T-helper 1 cell treated with Interleukin-12 subunit alpha and Interleukin-12 subunit beta and Interleukin-4 antibody, amounts not matched to agents 30 μg/mL and 1 μg/mL, for 36 hours (primary cell): Measurements from ENCODE around the gene COPA.

Experiments
- H3K27ac Mint-ChIP-seq: one replicate; pipeline ENCODE4 v1.8.0; 2021; ENCODE audit warnings: mild to moderate bottlenecking, mixed read lengths
- H3K27me3 Mint-ChIP-seq: one replicate; pipeline ENCODE4 v1.8.0; 2021; ENCODE audit warnings: low read depth, mixed read lengths
- H3K36me3 Mint-ChIP-seq: one replicate; pipeline ENCODE4 v1.8.0; 2021; ENCODE audit warnings: low read depth, mixed read lengths
- H3K4me1 Mint-ChIP-seq: one replicate; pipeline ENCODE4 v1.8.0; 2021; ENCODE audit warnings: low read depth, mixed read lengths
- H3K4me3 Mint-ChIP-seq: one replicate; pipeline ENCODE4 v1.8.0; 2021; ENCODE audit warnings: mild to moderate bottlenecking, moderate library complexity, mixed read lengths
- H3K9me3 Mint-ChIP-seq: one replicate; pipeline ENCODE4 v1.8.0; 2021; ENCODE audit warnings: mixed read lengths

Gene COPA

DNA sequence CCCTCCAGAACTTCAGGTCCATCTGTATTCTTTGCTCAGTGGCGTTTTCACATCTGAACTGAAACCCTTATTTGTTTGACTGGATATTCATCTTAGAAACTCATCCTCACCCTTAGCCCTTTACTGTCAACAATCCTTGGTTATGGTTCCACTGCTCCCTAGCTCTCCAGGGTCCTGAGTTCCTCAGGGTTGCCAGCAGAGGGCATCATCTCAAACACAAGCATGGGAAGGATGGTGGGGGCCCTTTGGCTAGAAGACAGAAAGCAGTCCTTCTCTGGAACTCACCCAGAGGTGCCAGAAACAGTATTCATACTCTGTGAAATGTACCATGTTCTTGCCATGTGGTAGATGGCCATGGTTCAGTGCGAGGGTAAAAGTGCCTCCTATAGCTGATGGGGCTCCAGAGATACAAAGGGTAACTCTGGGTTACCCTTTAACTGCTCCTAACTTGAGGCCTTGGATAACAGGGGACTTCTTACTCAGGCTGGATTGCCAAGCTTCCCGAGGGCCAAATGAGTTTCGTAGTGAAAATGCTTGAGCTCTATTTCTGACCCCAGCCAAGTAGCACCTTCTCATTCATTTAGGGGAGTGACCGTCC is 11.4 kb upstream of the COPA start:
- H3K27me3 Mint-ChIP-seq = no peaks in the 10 kb centered on the region
- peaks cover 64% of the 10 kb centered on the region for H3K36me3 Mint-ChIP-seq
- no peak overlapping the region for H3K27ac Mint-ChIP-seq
- no peaks in the 10 kb centered on the region for H3K9me3 Mint-ChIP-seq
- H3K4me3 Mint-ChIP-seq = no peak overlapping the region
- H3K4me1 Mint-ChIP-seq = peaks cover 4% of the 10 kb centered on the region

DNA sequence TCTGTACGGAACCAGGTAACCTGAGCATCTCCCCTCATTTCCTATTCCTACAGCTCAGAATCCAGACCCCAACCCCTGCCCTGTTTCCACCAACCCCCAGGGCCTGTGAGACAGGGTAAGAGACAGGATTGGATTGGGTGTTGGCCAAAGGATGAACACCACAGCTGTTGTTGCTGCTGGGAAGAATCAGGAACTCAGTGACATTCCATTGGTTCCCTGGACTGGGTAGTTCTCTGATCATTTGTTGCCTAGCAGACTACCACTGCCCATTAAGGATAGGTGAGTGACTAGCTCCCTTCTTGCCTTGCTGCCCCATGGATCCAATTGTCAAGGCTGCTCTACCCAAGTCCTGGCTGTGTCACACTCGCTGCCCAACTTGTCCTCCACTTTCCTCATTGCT is 10.2 kb upstream of the COPA start:
- H3K4me3 Mint-ChIP-seq = no peak overlapping the region
- peaks cover 60% of the 10 kb centered on the region for H3K36me3 Mint-ChIP-seq
- no peak overlapping the region for H3K27ac Mint-ChIP-seq
- H3K27me3 Mint-ChIP-seq = no peaks in the 10 kb centered on the region
- no peaks in the 10 kb centered on the region for H3K9me3 Mint-ChIP-seq
- peaks cover 4% of the 10 kb centered on the region for H3K4me1 Mint-ChIP-seq

DNA sequence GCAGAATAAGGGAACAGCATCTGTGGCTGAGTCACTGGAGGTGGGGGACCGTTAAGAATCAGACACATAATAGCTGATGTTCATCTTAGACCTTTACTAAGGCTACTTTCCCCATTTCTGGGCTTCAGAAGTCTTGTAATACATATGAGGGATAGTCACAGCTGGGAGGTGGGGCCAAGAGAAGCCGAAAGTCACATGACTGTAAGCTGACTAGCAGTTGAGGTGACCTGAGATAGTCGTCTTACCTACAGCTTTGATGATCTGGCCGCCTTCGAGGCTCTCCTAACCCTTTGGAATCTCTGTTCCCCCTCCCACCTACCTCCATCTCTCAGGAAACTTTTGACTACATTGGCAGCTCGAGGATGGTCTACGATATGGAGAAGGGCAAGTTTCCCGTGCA is 9.5 kb upstream of the COPA start:
- peaks cover 57% of the 10 kb centered on the region for H3K36me3 Mint-ChIP-seq

DNA sequence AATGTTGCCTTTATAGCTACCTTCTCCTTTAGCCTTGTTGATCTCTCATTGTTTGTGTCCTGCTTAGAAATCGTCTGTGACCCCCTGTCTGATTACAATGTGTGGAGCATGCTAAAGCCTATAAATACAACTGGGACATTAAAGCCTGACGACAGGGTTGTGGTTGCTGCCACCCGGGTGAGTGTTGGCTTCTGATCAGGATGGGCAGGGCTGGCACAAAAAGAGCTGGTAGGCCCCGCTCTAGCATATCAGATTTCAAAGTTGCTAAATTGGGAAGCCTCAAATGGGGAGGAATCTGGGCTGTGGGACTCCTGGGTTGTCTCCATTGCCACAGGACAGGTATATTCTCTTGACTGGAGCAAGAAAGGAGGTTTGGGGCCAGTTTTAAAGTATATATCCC is 8.6 kb upstream of the COPA start:
- H3K36me3 Mint-ChIP-seq = peaks cover 58% of the 10 kb centered on the region
- H3K4me3 Mint-ChIP-seq = no peak overlapping the region
- peaks cover 10% of the 10 kb centered on the region for H3K4me1 Mint-ChIP-seq
- H3K27me3 Mint-ChIP-seq = no peaks in the 10 kb centered on the region
- H3K27ac Mint-ChIP-seq = no peak overlapping the region
- H3K9me3 Mint-ChIP-seq = no peaks in the 10 kb centered on the region

More for the DNA sequence above, 9.5 kb upstream of the COPA start:
- H3K27me3 Mint-ChIP-seq = no peaks in the 10 kb centered on the region
- H3K9me3 Mint-ChIP-seq = no peaks in the 10 kb centered on the region
- H3K27ac Mint-ChIP-seq = no peak overlapping the region
- no peak overlapping the region for H3K4me3 Mint-ChIP-seq
- peaks cover 4% of the 10 kb centered on the region for H3K4me1 Mint-ChIP-seq

DNA sequence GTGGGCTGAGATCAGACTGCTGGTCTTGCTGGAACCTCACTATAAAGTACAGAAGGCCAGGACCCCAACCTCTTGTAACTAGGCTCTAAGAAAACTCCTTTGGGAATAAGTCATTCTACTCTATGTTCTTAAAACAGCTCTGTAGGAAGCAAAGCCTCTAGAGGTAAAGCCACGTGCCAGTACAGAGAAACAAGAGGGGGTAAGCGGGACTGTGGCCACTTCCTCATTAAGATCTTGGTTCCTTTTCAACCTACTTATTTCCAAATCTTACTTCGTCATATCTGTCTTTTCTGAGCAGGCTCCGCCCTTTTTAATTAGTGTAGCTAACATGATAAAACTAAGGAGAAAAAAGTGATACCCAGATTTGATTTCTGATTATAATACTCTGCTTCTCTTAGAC is 3.9 kb upstream of the COPA start:
- H3K4me3 Mint-ChIP-seq = no peak overlapping the region
- peaks cover 26% of the 10 kb centered on the region for H3K4me1 Mint-ChIP-seq
- H3K27me3 Mint-ChIP-seq = no peaks in the 10 kb centered on the region
- H3K9me3 Mint-ChIP-seq = no peaks in the 10 kb centered on the region
- H3K36me3 Mint-ChIP-seq = peaks cover 44% of the 10 kb centered on the region
- H3K27ac Mint-ChIP-seq = no peak overlapping the region

DNA sequence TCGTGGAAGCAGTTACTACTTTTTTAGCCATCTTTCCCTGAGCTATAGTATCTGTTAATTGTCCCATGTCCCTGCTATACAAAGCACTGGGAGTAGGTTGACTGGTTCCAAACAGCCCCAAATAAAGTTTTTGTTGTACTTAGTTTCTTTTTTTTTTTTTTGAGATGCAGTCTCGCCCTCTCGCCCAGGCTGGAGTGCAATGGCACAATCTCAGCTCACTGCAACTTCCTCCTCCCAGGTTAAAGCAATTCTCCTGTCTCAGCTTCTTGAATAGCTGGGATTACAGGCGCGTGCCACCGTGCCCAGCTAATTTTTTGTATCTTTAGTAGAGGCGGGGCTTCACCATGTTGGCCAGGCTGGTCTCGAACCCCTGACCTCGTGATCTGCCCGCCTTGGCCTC is 3.4 kb upstream of the COPA start:
- H3K4me1 Mint-ChIP-seq = peaks cover 31% of the 10 kb centered on the region
- no peak overlapping the region for H3K27ac Mint-ChIP-seq
- no peak overlapping the region for H3K4me3 Mint-ChIP-seq

DNA sequence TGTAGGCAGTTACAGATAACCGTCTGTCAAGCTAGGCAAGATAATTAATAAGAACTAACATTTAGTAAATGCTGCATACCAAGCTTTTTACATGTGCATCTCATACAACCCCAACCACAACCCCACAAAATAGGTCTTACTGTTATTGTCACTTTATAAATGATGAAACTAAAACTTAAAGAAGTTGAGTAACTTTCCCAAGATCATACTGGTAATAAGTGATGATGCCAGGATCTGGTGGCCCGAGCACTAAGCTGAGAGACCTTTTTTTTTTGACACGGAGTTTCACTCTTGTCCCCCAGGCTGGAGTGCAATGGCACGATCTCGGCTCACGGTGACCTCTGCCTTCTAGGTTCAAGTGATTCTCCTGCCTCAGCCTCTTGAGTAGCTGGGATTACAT is 1.9 kb upstream of the COPA start:
- Mint-ChIP-seq H3K36me3 (peaks cover 36% of the 10 kb centered on the region), H3K4me1 (peaks cover 38% of the 10 kb centered on the region), H3K27me3 (no peaks in the 10 kb centered on the region), H3K4me3 (peak overlapping the region; percentile 100), H3K27ac (no peak overlapping the region), H3K9me3 (no peaks in the 10 kb centered on the region)

More for the DNA sequence above, 3.4 kb upstream of the COPA start:
- Mint-ChIP-seq H3K9me3 (no peaks in the 10 kb centered on the region), H3K36me3 (peaks cover 41% of the 10 kb centered on the region), H3K27me3 (no peaks in the 10 kb centered on the region)

DNA sequence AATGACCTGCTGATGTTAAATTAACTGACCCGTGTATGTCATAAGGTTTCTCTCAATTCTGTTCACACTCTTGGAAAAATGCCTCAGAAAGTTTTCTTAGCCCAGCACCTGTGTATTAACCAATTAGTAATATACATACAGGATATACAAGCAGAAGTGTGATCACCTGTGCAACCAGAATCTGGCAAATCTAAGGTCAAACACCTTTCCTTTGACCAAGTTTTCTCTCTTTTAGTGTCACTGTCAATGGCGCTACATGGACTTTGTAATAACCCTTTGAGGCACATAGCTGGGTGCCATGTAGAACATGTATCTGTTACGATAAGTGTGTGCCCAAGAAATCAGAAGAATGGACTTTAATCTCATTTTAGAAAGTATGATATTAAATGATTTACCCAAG is 1.2 kb upstream of the COPA start:
- Mint-ChIP-seq H3K36me3 (peaks cover 34% of the 10 kb centered on the region), H3K9me3 (no peaks in the 10 kb centered on the region), H3K4me1 (peaks cover 36% of the 10 kb centered on the region), H3K4me3 (peak overlapping the region; percentile 100), H3K27me3 (no peaks in the 10 kb centered on the region), H3K27ac (peak overlapping the region; percentile 100)

DNA sequence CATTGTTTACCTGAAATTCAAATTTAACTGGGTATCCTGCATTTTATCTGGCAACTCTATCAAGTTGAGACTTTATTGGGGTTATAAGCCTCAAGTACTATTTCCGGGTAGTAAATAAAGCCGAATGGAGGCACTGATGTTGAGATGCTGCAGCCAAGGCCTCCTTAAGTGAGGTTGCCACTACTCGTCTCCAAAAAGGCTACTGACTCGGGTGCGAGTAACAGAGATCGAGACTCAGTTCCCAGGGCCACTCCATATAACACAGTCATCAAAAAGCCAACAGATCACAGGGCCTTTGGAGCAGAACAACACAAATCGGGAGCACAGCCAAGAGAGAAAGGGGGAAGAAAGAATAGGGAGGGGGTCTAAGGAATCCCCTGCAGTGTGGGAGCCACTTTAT is 524 bp downstream of the COPA start:
- no peaks in the 10 kb centered on the region for H3K9me3 Mint-ChIP-seq
- peaks cover 43% of the 10 kb centered on the region for H3K36me3 Mint-ChIP-seq
- peaks cover 45% of the 10 kb centered on the region for H3K4me1 Mint-ChIP-seq
- peak overlapping the region; percentile 100 for H3K4me3 Mint-ChIP-seq
- no peaks in the 10 kb centered on the region for H3K27me3 Mint-ChIP-seq
- H3K27ac Mint-ChIP-seq = peak overlapping the region; percentile 100

DNA sequence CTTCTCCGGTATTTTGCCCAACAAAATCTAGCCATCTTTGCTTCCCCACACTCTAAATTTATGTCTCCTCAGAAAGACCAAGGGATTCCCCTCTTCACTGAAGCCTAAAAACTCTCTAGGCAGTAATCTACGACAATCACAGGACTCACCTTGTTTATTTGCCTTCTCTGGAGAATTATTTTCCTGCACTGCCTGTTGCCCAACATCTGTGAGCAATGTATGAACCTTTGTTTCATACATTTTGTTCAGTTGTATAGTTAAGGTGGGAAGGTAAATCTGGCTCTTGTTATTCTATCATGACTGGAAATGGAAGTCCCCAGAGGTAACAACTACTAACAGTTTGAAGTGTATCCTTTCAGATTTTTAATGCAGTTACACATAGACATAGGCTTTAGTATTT is 2.2 kb downstream of the COPA start:
- Mint-ChIP-seq H3K27ac (peak overlapping the region; percentile 17), H3K9me3 (no peaks in the 10 kb centered on the region), H3K4me3 (peak overlapping the region; percentile 1), H3K4me1 (peaks cover 39% of the 10 kb centered on the region), H3K36me3 (peaks cover 42% of the 10 kb centered on the region), H3K27me3 (no peaks in the 10 kb centered on the region)

DNA sequence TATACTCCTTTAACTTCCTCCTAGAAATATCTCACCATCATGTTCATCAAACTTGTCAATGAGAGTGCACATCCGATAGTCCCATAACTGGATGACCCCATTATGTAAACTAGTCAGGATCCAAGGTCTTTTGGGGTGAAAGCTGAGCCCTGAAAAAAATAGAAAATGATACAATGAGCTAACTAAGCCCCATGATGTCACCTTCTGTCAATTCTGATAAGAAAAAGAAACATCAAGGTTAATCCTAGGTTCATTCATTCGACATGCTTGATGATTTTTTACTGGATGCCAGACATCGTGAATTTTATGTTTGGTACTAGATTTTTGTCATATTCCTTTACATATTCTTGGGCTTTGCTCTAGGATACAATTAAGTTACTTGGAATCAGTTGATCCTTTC is 2.9 kb downstream of the COPA start:
- Mint-ChIP-seq H3K36me3 (peaks cover 42% of the 10 kb centered on the region), H3K27ac (no peak overlapping the region), H3K9me3 (no peaks in the 10 kb centered on the region), H3K4me3 (no peak overlapping the region), H3K4me1 (peaks cover 39% of the 10 kb centered on the region), H3K27me3 (no peaks in the 10 kb centered on the region)

DNA sequence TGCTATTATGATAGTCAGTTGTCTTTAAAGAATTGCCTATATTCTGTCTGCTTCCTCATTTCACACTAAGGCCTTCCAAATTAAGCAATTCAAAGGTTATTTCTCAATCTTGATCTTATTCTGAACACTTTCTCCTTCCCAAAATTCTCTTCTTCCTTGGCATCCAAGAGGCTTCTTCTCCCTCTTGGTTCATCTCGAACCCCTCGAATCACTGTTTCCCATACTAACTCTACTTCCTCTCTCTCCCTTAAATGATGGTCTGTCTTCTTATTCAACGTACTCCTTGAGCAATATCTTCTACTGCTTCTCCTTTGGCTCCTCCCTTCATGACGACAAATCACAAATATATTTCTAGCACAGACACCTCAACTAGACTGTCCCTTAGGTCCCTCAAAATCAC is 4.5 kb downstream of the COPA start:
- Mint-ChIP-seq H3K4me3 (no peak overlapping the region), H3K27me3 (no peaks in the 10 kb centered on the region), H3K36me3 (peaks cover 42% of the 10 kb centered on the region), H3K9me3 (no peaks in the 10 kb centered on the region), H3K4me1 (peaks cover 33% of the 10 kb centered on the region), H3K27ac (no peak overlapping the region)

DNA sequence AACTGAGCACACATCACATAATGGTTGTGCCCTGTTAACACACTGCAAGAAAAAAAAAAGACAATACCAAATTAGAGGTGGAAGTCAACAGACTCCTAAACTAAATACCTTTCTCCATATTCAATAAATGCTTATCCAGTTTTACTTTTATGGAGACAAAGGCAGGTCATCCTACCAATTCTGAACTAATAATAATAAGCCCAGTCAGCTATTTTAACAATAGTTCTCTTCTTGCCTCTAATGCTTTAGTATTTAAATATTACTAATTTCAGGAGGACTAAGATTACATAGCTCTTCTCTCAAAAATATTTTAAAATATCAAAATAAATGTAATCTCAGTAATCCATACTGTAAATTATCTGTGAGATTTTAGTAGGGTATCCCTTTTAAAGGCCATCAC is 10.5 kb downstream of the COPA start:
- peaks cover 36% of the 10 kb centered on the region for H3K36me3 Mint-ChIP-seq
- peaks cover 10% of the 10 kb centered on the region for H3K4me1 Mint-ChIP-seq
- H3K9me3 Mint-ChIP-seq = no peaks in the 10 kb centered on the region
- H3K4me3 Mint-ChIP-seq = no peak overlapping the region
- H3K27me3 Mint-ChIP-seq = no peaks in the 10 kb centered on the region
- no peak overlapping the region for H3K27ac Mint-ChIP-seq

DNA sequence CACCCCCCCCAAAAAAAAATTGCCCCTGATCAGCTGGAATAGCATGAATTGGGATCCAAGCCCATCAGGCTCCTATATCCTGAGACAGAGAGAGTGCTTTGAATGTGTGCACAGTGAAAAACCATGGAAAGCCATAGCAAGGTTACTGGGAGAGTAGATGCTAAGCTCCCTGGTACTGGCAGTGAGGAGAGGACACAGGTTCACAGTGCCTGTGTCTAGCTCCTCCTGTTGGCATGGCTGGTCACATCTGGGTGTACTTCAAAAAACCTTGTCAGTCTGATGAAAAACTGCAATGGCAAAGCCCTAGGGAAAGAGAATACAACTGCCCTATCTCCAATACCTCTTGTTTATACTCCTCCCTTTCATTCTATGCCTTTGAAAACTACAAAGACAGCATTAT is 12.9 kb downstream of the COPA start:
- Mint-ChIP-seq H3K4me3 (no peak overlapping the region), H3K27ac (no peak overlapping the region), H3K27me3 (no peaks in the 10 kb centered on the region), H3K4me1 (peaks cover 10% of the 10 kb centered on the region), H3K36me3 (peaks cover 42% of the 10 kb centered on the region), H3K9me3 (no peaks in the 10 kb centered on the region)

DNA sequence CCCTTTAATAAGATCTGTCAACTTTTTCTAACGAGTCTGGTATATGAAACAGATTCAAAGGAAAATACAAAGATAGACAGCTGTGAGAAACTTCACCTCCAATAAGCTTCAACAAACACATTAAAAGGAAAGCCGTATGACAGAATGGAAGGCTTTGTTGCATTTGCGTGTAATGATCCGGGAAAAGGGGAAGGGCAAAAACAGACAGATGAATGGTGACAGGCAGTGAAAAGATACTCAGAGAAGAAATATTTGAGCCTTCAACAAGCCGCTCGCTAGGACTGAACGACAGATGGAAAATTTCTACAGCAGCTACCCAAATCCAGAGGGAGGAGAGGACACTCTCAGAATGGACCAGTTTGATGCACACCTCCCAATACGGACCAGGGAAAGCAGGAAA is 14.9 kb downstream of the COPA start:
- Mint-ChIP-seq H3K27ac (no peak overlapping the region), H3K4me3 (no peak overlapping the region), H3K9me3 (no peaks in the 10 kb centered on the region), H3K27me3 (no peaks in the 10 kb centered on the region), H3K36me3 (peaks cover 47% of the 10 kb centered on the region), H3K4me1 (peaks cover 8% of the 10 kb centered on the region)

DNA sequence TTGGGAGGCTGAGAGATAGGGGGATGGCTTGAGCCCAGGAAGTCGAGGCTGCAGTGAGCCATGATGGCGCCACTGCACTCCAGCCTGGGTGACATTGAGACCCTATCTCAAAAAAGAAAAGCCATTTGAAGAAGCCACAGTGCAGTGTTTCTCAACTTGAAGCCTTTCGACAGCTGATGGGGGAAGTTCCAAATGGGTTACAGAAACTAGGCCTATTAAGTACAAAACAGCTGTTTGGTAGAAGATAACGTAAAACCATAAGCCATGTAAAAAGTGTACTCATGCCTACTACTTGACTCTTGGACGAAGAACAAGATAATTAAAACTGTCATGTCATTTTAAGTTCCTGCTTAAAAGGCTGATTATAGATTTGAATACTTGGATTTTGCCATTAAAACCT is 16.6 kb downstream of the COPA start:
- Mint-ChIP-seq H3K27me3 (no peaks in the 10 kb centered on the region), H3K4me1 (peaks cover 8% of the 10 kb centered on the region), H3K4me3 (no peak overlapping the region), H3K9me3 (no peaks in the 10 kb centered on the region), H3K27ac (no peak overlapping the region), H3K36me3 (peaks cover 48% of the 10 kb centered on the region)
